MG63 (cell line): Measurements from ENCODE around the gene CSNK1A1. TPM values are rescaled to one million over a fixed set of nuclear protein-coding genes. Genes with fewer than 3 reads are reported as not detected.
"Not testable (repeated sequence)": the region's sequence is repeated elsewhere in the genome, so short reads cannot be mapped to it uniquely, and the experiment has no call there.

Source experiments
- DNase-seq: peaks from one replicate; pipeline ENCODE4 v3.0.0-alpha.2; 2020
- H3K27me3 ChIP-seq: fragments of 250-450 bp; sonication (Bioruptor Pico); 2 replicates; pipeline ENCODE4 v1.5.1; 2020; ENCODE audit warnings: mild to moderate bottlenecking, moderate library complexity
- H3K36me3 ChIP-seq: fragments of 250-450 bp; sonication (Bioruptor Pico); 2 replicates; pipeline ENCODE4 v1.5.1; 2020; ENCODE audit warnings: mild to moderate bottlenecking, moderate library complexity
- H3K4me3 ChIP-seq: fragments of 250-450 bp; sonication (Bioruptor Pico); 2 replicates; pipeline ENCODE4 v1.5.1; 2020; ENCODE audit warnings: mild to moderate bottlenecking, moderate library complexity
- H3K9me3 ChIP-seq: fragments of 250-450 bp; sonication (Bioruptor Pico); 2 replicates; pipeline ENCODE4 v1.5.1; 2020; ENCODE audit warnings: mild to moderate bottlenecking, moderate library complexity
- total RNA-seq: library from RNA; depleted of rRNA; stranded (reverse); fragments of >200 nt; shearing (Covaris generic); gene quantifications from 2 replicates; pipeline ENCODE4 v1.2.3, GENCODE V29; 2014; ENCODE audit warnings: low replicate concordance

The CSNK1A1 gene
- total RNA-seq, 1 experiment from 2014 or later: 425 TPM

DNA sequence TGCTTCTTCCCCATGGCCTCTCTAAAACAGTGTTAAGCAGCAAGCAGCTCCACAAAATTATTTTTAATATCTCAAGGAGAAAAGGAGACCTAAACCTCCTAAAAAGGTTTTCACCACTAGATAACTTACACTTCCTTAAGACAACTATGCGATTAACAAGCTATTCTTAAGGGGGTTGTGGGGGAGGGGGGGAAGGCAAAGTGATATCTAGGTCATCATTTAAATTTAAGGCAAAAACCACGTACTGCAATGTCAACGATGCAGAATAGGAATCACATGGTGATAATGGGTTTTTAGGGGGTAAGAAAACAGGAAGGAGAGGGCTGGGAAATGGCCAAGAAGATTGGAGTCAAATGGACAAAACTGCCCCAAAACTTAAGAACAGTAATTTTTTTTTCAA, 32.6 kb downstream of the CSNK1A1 start:
- H3K4me3 ChIP-seq: no peak overlapping the region
- H3K36me3 ChIP-seq: peaks cover 79% of the 10 kb centered on the region
- DNase-seq: no peak
- no peaks in the 10 kb centered on the region for H3K9me3 ChIP-seq
- no peaks in the 10 kb centered on the region for H3K27me3 ChIP-seq

DNA sequence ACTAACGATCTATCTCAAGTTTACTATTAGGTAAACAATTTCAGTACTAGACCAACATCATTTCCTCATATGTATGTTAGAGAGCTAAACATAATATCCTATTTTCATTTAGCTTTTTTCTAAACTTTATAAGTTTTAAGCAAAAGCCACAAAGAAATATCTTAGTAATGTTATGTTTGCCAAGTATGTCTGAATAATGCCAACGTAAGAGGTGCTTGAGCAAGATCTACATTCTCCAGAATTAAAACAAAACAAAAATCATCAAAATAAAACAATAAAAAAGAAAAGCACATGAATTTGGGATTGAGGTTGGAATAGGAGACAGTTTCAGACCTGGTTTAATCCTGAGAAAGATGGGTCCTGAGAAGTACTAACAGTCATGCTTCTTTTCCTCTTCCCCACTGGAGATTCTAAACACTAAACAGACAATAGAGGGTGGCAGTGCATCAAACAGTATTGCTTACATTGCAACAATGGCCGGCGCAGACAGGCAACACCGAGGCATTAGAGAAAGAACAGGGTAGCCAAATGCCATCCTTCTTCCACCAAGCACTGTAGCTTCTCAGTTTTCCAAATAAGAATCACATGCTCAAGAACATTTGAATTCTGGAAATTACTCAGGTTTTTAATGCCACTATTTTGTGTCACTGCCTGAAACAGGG, 33.6 kb downstream of the CSNK1A1 start:
- H3K4me3 ChIP-seq: no peak overlapping the region
- H3K36me3 ChIP-seq: peaks cover 80% of the 10 kb centered on the region
- no peak for DNase-seq
- no peaks in the 10 kb centered on the region for H3K9me3 ChIP-seq
- H3K27me3 ChIP-seq: no peaks in the 10 kb centered on the region

DNA sequence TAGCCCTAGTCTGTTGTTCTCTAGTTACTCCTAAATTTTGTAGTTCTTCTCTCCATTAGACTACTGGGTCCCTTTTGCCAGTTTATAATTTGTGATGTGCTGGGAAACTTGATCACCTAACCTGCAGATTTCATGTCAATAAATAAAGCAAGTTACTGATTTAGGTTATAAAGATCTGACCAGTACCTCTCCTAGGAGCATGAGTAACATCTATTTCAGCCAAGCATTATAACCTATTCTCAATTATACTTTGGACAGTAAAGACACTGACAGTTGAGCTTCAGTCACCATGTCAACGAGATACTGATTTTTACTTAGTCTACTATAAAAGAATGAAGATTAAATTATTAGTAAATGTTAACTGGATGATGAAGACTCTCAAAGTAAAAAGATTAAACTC, 36.7 kb downstream of the CSNK1A1 start:
- DNase-seq: no peak
- Histone ChIP-seq H3K36me3 (peaks cover 86% of the 10 kb centered on the region), H3K9me3 (no peaks in the 10 kb centered on the region), H3K27me3 (no peaks in the 10 kb centered on the region), H3K4me3 (no peak overlapping the region)

DNA sequence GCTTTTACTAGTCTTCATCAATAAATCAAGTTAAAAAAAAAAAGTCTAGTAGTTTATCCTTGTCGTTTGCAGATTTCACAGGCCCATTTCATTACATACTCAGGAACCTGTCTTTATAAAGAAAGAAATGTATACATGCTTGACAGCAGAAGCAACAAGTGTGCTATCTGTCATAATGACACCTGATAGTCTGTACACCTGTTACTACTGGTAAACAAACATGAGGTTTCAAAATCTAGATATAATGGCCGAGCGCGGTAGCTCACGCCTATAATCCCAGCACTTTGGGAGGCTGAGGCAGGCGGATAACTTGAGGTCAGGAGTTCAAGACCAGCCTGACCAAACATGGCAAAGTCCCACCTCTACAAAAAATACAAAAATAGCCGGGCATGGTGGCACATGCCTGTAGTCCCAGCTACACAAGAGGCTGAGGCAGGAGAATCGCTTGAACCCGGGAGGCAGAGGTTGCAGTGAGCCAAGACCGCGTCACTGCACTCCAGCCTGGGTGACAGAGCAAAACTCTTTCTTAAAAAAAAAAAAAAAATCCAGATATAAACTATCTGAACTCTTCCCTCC, 37.8 kb downstream of the CSNK1A1 start:
- H3K36me3 ChIP-seq: peaks cover 94% of the 10 kb centered on the region

DNA sequence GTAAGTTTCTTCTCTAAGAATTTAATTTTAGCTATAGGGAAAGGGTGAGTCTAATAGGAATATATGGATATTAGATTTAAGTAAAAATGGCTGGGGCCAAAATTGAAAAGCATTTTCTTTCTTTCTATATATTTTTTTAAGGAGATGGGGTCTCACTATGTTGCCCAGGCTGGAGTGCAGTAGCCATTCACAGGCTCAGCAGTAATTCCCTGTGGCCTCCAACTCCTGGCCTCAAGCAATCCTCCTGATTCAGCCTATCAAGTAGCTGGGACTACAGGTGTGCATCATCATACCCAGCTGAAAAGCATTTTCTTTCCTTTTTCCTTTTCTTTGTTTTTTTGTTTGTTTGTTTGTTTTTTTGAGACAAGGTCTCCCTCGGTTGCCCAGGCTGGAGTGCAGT, 41.1 kb downstream of the CSNK1A1 start:
- no peak overlapping the region for H3K4me3 ChIP-seq
- DNase-seq: no peak
- H3K36me3 ChIP-seq: peaks cover 98% of the 10 kb centered on the region
- no peaks in the 10 kb centered on the region for H3K9me3 ChIP-seq
- H3K27me3 ChIP-seq: no peaks in the 10 kb centered on the region

More for the DNA sequence above, 37.8 kb downstream of the CSNK1A1 start:
- H3K4me3 ChIP-seq, H3K9me3 ChIP-seq, H3K27me3 ChIP-seq, DNase-seq: not testable (repeated sequence)

DNA sequence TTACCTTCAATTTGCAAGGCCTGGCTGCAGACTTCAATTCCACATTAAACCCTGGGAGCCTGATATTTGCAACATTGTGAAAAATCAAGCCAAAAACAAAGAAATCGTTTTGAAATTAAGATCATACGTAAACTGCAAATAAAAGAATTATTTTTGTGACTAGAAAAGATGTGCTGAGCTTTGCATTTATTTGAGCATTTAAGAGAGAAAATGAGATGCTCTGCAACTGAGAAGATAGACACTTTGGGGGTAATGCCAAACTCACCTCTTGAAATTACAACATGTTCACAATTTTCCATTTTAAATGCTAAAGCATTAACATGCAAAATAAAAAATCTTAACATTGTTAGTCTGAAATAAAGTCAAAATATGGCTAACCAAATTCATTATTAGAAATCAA, 46.6 kb downstream of the CSNK1A1 start:
- H3K9me3 ChIP-seq: no peaks in the 10 kb centered on the region
- no peaks in the 10 kb centered on the region for H3K27me3 ChIP-seq
- no peak overlapping the region for H3K4me3 ChIP-seq
- H3K36me3 ChIP-seq: peaks cover 91% of the 10 kb centered on the region
- DNase-seq: no peak

DNA sequence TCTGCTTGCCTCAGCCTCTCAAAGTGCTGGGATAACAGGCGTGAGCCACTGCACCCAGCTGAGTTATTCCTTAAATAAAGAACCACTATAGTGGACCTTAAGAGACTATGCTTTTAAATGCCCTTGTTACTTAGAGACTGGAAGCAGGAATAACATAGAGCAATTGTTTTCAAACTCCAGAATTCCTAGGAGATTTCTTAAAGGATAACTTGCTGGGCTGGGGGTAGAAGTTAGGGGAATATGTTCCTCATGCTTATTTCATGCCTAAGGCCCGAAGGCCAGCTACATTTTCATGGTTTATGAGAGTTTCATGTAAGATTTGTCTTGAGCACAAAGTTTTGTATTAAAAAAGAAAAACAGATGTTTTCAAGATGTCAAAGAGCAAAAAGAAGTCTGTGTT, 48.2 kb downstream of the CSNK1A1 start:
- no peaks in the 10 kb centered on the region for H3K27me3 ChIP-seq
- no peak for DNase-seq
- H3K36me3 ChIP-seq: peaks cover 90% of the 10 kb centered on the region
- H3K9me3 ChIP-seq: no peaks in the 10 kb centered on the region
- H3K4me3 ChIP-seq: no peak overlapping the region

DNA sequence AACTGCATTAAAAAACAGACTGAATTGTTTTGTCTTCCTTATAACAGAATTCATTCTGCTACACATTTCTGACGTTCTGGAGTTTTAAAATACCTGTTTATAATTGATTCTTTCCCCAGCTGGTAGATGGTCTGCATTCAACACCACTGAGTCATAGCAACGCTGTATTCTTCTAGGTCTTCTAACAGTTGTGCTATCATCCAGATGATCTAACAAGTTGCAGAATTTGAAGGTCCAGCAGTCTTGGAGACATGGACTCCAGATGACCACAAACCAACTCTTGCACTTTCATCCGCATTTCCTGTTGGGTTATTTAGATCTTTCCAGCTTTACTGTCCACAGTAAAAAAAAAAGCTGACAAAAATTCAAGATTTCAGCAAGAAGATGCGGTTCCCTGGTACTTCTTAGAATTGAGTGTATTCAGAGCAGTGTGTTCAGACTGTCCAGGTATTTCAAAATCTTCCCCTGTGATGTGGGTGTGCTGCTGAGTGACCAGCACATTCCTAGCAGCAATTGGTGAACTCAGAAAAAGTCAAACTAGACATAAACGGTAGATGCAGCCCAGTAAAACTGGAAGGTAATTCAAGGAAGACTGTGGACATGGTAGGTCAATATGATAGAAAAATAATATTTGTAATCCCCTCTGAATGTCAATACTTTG, 50.2 kb downstream of the CSNK1A1 start:
- H3K4me3 ChIP-seq: no peak overlapping the region
- peaks cover 81% of the 10 kb centered on the region for H3K36me3 ChIP-seq
- no peak for DNase-seq
- H3K27me3 ChIP-seq: no peaks in the 10 kb centered on the region
- H3K9me3 ChIP-seq: no peaks in the 10 kb centered on the region

DNA sequence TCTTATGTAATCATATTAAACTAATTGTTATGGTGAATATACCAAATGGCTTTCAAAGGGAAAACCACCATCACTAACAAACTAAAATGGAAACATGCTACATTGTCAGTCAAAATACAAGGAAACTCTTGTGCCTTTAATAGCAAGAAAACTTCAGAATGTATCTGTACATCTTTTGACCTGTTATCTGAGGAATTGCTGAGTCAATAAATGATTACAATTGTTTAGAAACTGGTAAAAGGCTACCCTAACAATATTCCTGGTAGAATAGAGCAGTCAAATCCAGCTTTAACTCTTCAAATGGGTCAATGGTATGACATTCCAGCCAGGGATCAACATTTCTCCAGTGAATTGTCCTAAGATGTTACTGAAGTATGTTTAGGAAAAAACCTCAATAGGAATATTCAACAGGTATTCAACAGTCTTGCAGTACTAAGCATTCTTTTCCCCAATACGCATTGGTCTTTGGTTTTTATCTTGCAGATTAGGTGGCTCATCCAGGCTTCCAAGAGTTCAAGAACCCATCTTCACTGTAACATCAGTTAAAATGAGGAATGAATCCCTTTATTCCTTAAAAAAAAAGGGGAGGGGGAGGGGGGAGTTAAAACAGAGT, 52.4 kb downstream of the CSNK1A1 start:
- Histone ChIP-seq H3K27me3 (no peaks in the 10 kb centered on the region), H3K9me3 (no peaks in the 10 kb centered on the region), H3K36me3 (peaks cover 80% of the 10 kb centered on the region), H3K4me3 (no peak overlapping the region)
- no peak for DNase-seq

DNA sequence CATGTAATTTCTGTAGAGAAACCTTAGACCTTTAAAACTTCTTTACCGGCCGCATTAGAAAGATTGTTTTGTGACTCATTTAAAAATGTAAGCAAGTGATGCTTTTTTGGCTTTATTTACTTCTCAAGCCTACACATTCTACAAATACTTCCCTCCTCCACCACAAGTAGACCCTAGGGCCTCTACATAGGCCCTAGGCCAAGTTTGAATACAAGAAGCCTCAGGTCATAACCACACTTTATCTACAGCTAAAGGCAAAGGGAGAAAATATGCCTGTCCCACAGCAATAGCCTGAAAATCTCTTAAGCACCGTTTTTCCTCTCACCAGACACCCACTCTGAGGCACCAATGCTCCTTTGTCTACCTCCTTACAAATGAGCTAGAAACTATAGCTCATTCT, 53.9 kb downstream of the CSNK1A1 start:
- Histone ChIP-seq H3K9me3 (no peaks in the 10 kb centered on the region), H3K4me3 (no peak overlapping the region), H3K36me3 (peaks cover 79% of the 10 kb centered on the region), H3K27me3 (no peaks in the 10 kb centered on the region)
- DNase-seq: peak; percentile 80

DNA sequence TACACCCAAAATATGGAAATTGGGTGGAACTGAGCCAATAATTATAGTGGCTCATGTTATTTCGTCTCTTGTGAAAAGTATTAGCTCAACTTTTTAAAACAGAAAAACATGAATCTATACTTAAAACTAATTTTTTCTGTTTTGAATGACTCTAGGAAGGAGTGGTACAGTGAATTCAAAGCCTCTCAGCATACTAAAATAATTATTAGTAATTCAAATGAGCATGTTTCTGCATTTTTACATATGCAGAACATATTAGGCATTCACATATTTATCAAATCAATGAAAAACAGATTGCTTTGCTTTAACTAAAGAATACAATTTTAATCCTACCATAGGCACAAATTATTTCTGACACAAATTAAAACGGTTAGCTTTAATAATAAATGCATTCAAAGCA, 54.3 kb downstream of the CSNK1A1 start:
- Histone ChIP-seq H3K4me3 (no peak overlapping the region), H3K36me3 (peaks cover 79% of the 10 kb centered on the region), H3K9me3 (no peaks in the 10 kb centered on the region), H3K27me3 (no peaks in the 10 kb centered on the region)
- no peak for DNase-seq

DNA sequence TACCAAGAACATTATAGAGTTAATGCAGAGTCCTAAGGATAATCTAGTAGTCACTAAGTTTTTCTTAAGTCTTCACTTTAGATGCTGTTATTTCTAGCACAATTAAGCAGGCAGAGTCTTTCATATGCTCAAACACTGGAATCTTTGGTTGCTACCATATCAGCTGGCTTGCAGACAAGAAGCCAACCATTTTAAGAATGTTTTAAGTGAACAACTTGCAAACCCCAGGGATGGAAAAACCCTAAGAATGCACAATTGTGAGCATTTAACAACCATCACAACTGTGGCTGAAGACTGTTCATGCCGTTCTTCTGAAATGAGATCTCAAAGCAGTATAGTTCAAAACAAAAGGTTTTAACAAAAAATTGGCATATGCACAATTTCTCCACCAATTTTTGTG, 55.1 kb downstream of the CSNK1A1 start:
- Histone ChIP-seq H3K36me3 (peaks cover 72% of the 10 kb centered on the region), H3K27me3 (no peaks in the 10 kb centered on the region), H3K4me3 (no peak overlapping the region), H3K9me3 (no peaks in the 10 kb centered on the region)
- DNase-seq: no peak

DNA sequence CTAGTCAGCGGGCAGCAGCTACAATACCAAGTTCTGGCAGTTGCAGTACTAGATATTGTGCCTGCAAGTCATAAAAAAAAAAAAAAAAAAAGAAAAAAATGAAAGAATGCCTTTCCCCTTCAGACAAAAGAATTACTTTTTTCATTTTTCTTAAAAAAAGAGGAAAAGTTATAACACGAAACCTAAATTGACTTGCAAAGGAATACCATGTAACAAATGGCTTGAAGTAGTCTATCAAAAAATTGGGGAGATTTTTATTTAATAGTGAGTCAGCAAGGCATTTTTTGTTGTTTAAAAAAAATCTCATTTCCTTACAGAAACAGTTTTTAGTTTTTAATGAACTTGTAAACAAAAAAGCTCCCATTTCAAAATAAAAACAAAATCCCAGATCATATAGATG, 55.6 kb downstream of the CSNK1A1 start:
- no peak for DNase-seq
- H3K36me3 ChIP-seq: peaks cover 67% of the 10 kb centered on the region
- H3K4me3 ChIP-seq: no peak overlapping the region
- H3K9me3 ChIP-seq: no peaks in the 10 kb centered on the region
- H3K27me3 ChIP-seq: no peaks in the 10 kb centered on the region

DNA sequence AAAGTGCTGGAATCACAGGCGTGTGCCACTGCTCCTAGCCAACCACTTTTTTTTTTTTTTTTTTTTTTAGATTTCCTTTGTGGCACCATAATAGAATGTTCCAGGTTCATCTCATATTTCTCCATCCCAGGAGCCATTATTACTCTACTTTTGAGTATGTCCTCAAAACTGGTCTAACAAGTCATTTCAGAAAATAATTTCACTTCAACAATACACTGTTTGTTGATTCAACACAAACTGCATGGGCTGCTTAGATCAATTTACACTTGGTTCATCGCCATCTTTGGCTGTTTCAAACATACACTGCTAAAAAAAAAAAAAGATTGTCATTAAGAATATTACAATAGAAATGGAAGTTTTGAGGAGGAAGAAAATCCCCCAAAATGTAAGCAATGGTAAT, 57.9 kb downstream of the CSNK1A1 start:
- no peaks in the 10 kb centered on the region for H3K9me3 ChIP-seq
- H3K4me3 ChIP-seq: no peak overlapping the region
- DNase-seq: no peak
- peaks cover 48% of the 10 kb centered on the region for H3K36me3 ChIP-seq
- no peaks in the 10 kb centered on the region for H3K27me3 ChIP-seq

DNA sequence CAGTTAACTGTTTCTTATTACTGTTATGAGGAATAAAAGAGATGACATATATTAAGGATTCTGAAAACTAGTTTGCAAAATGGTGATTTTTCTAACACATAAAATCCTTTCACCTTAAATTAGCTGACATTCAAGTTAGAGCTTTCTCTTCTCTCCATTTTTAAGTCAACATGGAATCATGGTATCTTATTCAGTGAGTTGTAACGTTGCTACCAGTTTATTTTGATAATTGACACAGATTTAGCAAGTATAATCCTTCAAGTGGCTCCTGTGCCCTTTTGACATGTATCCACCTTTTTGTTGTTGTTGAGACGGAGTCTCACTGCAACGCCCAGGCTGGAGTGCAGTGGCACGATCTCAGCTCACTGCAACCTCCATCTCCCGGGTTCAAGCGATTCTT, 58.5 kb downstream of the CSNK1A1 start:
- no peaks in the 10 kb centered on the region for H3K27me3 ChIP-seq
- no peaks in the 10 kb centered on the region for H3K9me3 ChIP-seq
- H3K4me3 ChIP-seq: no peak overlapping the region
- peaks cover 45% of the 10 kb centered on the region for H3K36me3 ChIP-seq
- no peak for DNase-seq

DNA sequence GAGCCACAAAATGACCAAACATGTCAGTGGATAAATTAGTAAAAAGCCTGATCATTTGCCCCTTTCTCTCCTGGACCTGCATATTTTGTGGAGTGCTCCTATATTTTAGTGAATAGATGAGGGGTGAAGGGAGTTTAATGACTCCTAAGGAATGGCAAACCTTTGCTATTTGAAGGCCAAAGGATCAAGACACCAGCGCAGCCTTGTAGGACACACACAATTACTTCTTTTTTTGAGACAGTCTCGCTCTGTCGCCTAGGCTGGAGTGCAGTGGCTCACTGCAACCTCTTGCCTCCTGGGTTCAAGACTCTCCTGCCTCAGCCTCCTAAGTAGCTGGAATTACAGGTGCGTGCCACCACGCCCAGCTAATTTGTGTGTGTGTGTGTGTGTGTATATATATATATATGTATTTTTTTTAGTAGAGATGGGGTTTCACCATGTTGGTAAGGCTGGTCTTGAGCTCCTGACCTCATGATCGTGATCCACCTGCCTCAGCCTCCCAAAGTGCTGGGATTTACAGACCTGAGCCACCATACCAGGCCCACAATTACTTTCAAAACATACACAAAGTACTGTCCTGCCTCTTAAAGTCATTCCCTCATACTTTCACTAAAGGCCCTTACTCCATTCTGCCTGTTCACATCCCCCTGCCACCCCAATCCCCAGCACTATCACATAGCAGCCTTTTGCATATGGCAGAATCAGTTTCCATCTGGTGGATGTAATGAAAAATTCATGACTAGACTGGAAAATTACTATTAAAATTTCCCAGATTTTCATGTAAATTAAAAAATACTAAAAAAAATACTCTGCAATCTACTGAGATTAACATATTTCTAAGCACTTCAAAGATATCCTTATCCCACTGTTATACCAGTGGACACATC, 60.4 kb downstream of the CSNK1A1 start:
- no peaks in the 10 kb centered on the region for H3K9me3 ChIP-seq
- H3K27me3 ChIP-seq: no peaks in the 10 kb centered on the region
- peaks cover 32% of the 10 kb centered on the region for H3K36me3 ChIP-seq
- DNase-seq: no peak
- no peak overlapping the region for H3K4me3 ChIP-seq

DNA sequence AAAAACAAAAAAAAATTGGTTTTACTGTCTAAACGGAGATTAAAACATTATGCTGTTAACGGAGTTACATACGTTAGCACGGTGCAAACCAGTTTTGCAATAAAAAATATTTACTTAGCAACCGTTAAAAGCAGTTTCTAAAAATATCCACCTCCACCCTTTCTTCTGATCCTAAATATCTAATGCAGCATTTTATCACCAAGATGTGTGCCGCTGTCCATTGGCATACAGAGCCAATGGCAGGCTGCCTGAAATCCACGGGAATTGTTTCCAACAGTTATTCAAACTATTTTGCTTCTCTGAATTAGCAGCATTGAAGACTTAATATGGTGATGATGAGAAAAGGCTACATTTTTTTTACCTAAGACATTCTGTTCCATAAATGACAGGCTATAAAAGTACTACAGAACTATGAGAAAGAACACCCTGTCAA, 61.6 kb downstream of the CSNK1A1 start:
- Histone ChIP-seq H3K4me3 (no peak overlapping the region), H3K27me3 (no peaks in the 10 kb centered on the region), H3K9me3 (no peaks in the 10 kb centered on the region), H3K36me3 (peaks cover 22% of the 10 kb centered on the region)
- DNase-seq: peak; percentile 69
